ENCODE data around the gene DRD4. TPM values are rescaled to one million over a fixed set of nuclear protein-coding genes. Genes with fewer than 3 reads are reported as not detected.
A peak's percentile ranks its signal among the peaks of the same experiment; 100 is the strongest.

The DRD4 gene
- total RNA-seq, 1 experiment from 2014 or later: not detected

GRCh38 chr11:614623-615503 is 22.2 kb upstream of the DRD4 start:
- H3K9me3 ChIP-seq (replicated peaks): no peaks in the 10 kb centered on the region
- H3K4me1 ChIP-seq: peaks cover 34% of the 10 kb centered on the region
- no peaks in the 10 kb centered on the region for H3K27me3 ChIP-seq
- no peak overlapping the region; the same call in 1 of the 2 replicates for H3K27ac ChIP-seq
- peaks cover 26% of the 10 kb centered on the region for H3K36me3 ChIP-seq
- DNase-seq: no peak
- peak overlapping the region; percentile 85 for H3K4me3 ChIP-seq

- H3K36me3 ChIP-seq: peaks cover 18% of the 10 kb centered on the region
- no peaks in the 10 kb centered on the region for H3K9me3 ChIP-seq (replicated peaks)
- peak within 1 kb of the TSS; percentile 84 for H3K27ac ChIP-seq
- DNase-seq: peak; percentile 90 to 91
- H3K4me1 ChIP-seq: peaks cover 33% of the 10 kb centered on the region
- H3K27me3 ChIP-seq: no peaks in the 10 kb centered on the region
- H3K4me3 ChIP-seq: peak within 1 kb of the TSS; percentile 85
Observed at GRCh38 chr11:615504-616319, 21.4 kb upstream of the DRD4 start, which contains the start of gene IRF7. IRF7 (minus strand) TSS chr11:615950; CDS start chr11:615364, 586 bp downstream.

GRCh38 chr11:616320-617198 is 20.5 kb upstream of the DRD4 start:
- peaks cover 25% of the 10 kb centered on the region for H3K4me1 ChIP-seq
- no peaks in the 10 kb centered on the region for H3K9me3 ChIP-seq (replicated peaks)
- no peak for DNase-seq
- H3K27ac ChIP-seq: no peak overlapping the region
- H3K4me3 ChIP-seq: no peak overlapping the region
- H3K36me3 ChIP-seq: peaks cover 11% of the 10 kb centered on the region
- no peaks in the 10 kb centered on the region for H3K27me3 ChIP-seq

- H3K4me3 ChIP-seq: no peak overlapping the region
- no peak overlapping the region for H3K27ac ChIP-seq
- no peak for DNase-seq
- H3K36me3 ChIP-seq: peaks cover 7% of the 10 kb centered on the region
- no peaks in the 10 kb centered on the region for H3K9me3 ChIP-seq (replicated peaks)
- no peaks in the 10 kb centered on the region for H3K27me3 ChIP-seq
- peaks cover 17% of the 10 kb centered on the region for H3K4me1 ChIP-seq
Observed at GRCh38 chr11:617199-617911, 19.7 kb upstream of the DRD4 start.

- Histone ChIP-seq H3K36me3 (peaks cover 3% of the 10 kb centered on the region), H3K4me1 (peaks cover 10% of the 10 kb centered on the region), H3K4me3 (no peak overlapping the region), H3K9me3 (replicated peaks) (no peaks in the 10 kb centered on the region), H3K27ac (no peak overlapping the region), H3K27me3 (no peaks in the 10 kb centered on the region)
- DNase-seq: no peak
Observed at GRCh38 chr11:617912-618682, 19.0 kb upstream of the DRD4 start.

- no peak for DNase-seq
- Histone ChIP-seq H3K27me3 (no peaks in the 10 kb centered on the region), H3K27ac (no peak overlapping the region), H3K4me1 (peaks cover 7% of the 10 kb centered on the region), H3K36me3 (no peaks in the 10 kb centered on the region; the same call in 1 of the 2 replicates), H3K9me3 (replicated peaks) (no peaks in the 10 kb centered on the region), H3K4me3 (no peak overlapping the region)
Observed at GRCh38 chr11:618856-619627, 18.0 kb upstream of the DRD4 start.

- no peaks in the 10 kb centered on the region for H3K9me3 ChIP-seq (replicated peaks)
- H3K4me1 ChIP-seq: peaks cover 7% of the 10 kb centered on the region; the same call in 1 of the 2 replicates
- H3K27ac ChIP-seq: no peak overlapping the region
- no peak for DNase-seq
- no peak overlapping the region for H3K4me3 ChIP-seq
- no peaks in the 10 kb centered on the region; the same call in 1 of the 2 replicates for H3K36me3 ChIP-seq
- no peaks in the 10 kb centered on the region for H3K27me3 ChIP-seq
Observed at GRCh38 chr11:619628-620050, 17.4 kb upstream of the DRD4 start.

- no peak for DNase-seq
- no peak overlapping the region for H3K27ac ChIP-seq
- no peaks in the 10 kb centered on the region for H3K9me3 ChIP-seq (replicated peaks)
- H3K4me1 ChIP-seq: peaks cover 7% of the 10 kb centered on the region; the same call in 1 of the 2 replicates
- no peak overlapping the region for H3K4me3 ChIP-seq
- no peaks in the 10 kb centered on the region for H3K27me3 ChIP-seq
- no peaks in the 10 kb centered on the region; the same call in 1 of the 2 replicates for H3K36me3 ChIP-seq
Observed at GRCh38 chr11:620201-620600, 16.9 kb upstream of the DRD4 start.

GRCh38 chr11:620935-621814 is 15.9 kb upstream of the DRD4 start:
- Histone ChIP-seq H3K4me3 (no peak overlapping the region), H3K36me3 (no peaks in the 10 kb centered on the region; the same call in 1 of the 2 replicates), H3K4me1 (peaks cover 7% of the 10 kb centered on the region; the same call in 1 of the 2 replicates), H3K27ac (no peak overlapping the region), H3K9me3 (replicated peaks) (no peaks in the 10 kb centered on the region), H3K27me3 (no peaks in the 10 kb centered on the region)
- DNase-seq: no peak

- no peaks in the 10 kb centered on the region; the same call in 1 of the 2 replicates for H3K36me3 ChIP-seq
- H3K27ac ChIP-seq: no peak overlapping the region
- H3K9me3 ChIP-seq (replicated peaks): no peaks in the 10 kb centered on the region
- peaks cover 7% of the 10 kb centered on the region; the same call in 1 of the 2 replicates for H3K4me1 ChIP-seq
- no peak overlapping the region for H3K4me3 ChIP-seq
- DNase-seq: no peak
- no peaks in the 10 kb centered on the region for H3K27me3 ChIP-seq
Observed at GRCh38 chr11:621838-622237, 15.2 kb upstream of the DRD4 start.

- Histone ChIP-seq H3K4me1 (peaks cover 10% of the 10 kb centered on the region; the same call in 1 of the 2 replicates), H3K4me3 (no peak overlapping the region)
Observed at GRCh38 chr11:623349-623869, 13.7 kb upstream of the DRD4 start.

More at GRCh38 chr11:623349-623869, 13.7 kb upstream of the DRD4 start:
- DNase-seq: no peak
- no peak overlapping the region for H3K27ac ChIP-seq
- no peaks in the 10 kb centered on the region for H3K9me3 ChIP-seq (replicated peaks)
- no peaks in the 10 kb centered on the region for H3K36me3 ChIP-seq
- H3K27me3 ChIP-seq: no peaks in the 10 kb centered on the region

All from SJCRH30 (cell line).